Mucosa of descending colon (tissue), 3 donors: Measurements from ENCODE around the gene ZBTB25. TPM values are rescaled to one million over a fixed set of nuclear protein-coding genes. Genes with fewer than 3 reads are reported as not detected.
A peak's percentile ranks its signal among the peaks of the same experiment; 100 is the strongest.

Experiments used
- ATAC-seq: fragments of 200-7000 bp; cut with Tn5 transposase; one replicate; pipeline ENCODE4 v1.9.1; 2020; ENCODE audit warnings: mild to moderate bottlenecking, moderate library complexity
- DNase-seq, 3 donors: peaks; one replicate each; pipeline ENCODE4 v3.0.0-alpha.2; 2020
- H3K36me3 ChIP-seq: fragments of 200-600 bp; one replicate; pipeline ENCODE4 v1.8.0; 2021; ENCODE audit warnings: low read depth, mild to moderate bottlenecking
- H3K4me1 ChIP-seq: fragments of 200-600 bp; one replicate; pipeline ENCODE4 v1.8.0; 2021; ENCODE audit warnings: low read depth, mild to moderate bottlenecking
- H3K4me3 ChIP-seq: fragments of 200-600 bp; one replicate; pipeline ENCODE4 v1.8.0; 2021; ENCODE audit warnings: mild to moderate bottlenecking
- H3K9me3 ChIP-seq: fragments of 200-600 bp; one replicate; pipeline ENCODE4 v1.8.0; 2021; ENCODE audit warnings: mild to moderate bottlenecking
- CTCF ChIP-seq: fragments of 200-600 bp; IDR thresholded peaks from one replicate; pipeline ENCODE4 v1.8.0; 2022; ENCODE audit warnings: antibody characterized with exemption, mild to moderate bottlenecking
- intact Hi-C, 2 donors: fragments of 100-400 bp; cut with DNase I in 1 of 2; cut with micrococcal nuclease in 1 of 2; formaldehyde crosslinking; loops; one replicate each; pipeline versions ENCODE4 v1.11.0 to v1.11.1; 2022; cut with DNase I, micrococcal nuclease
- total RNA-seq, 3 donors: library from RNA; stranded (reverse); fragmentation: NEBNext Ultra II Directional in 2 of 3; extraction: Animal tissue kit (Norgen Biotek cat#: 25700) in 2 of 3; gene quantifications; one replicate each; pipeline versions ENCODE4 v1.2.1 to v1.2.4, GENCODE V29; 2021 to 2023
- donor health status: DM: no; HTN: no; CAD: no; lungs with moderate emphysema.
- donor health status: DM: no; HTN: no; CAD: no.
- donor health status: DM: no; HTN: yes; CAD: no.

Gene ZBTB25
- total RNA-seq, 3 donors from 2014 or later, result 6.1 to 14.4 (median 7.2) TPM

GRCh38 chr14:64454671-64455070, 49.0 kb downstream of the ZBTB25 start:
- no peaks in the 10 kb centered on the region for H3K36me3 ChIP-seq
- H3K9me3 ChIP-seq, result no peaks in the 10 kb centered on the region
- ATAC-seq, result no peak
- no peak overlapping the region for H3K4me3 ChIP-seq
- no peak for DNase-seq
- no peak for TF ChIP-seq CTCF
- intact Hi-C loops, result no loop called here
- no peaks in the 10 kb centered on the region for H3K4me1 ChIP-seq

GRCh38 chr14:64450255-64450654, 53.4 kb downstream of the ZBTB25 start:
- peak; percentile 43 for ATAC-seq
- Histone ChIP-seq H3K4me1 (no peaks in the 10 kb centered on the region), H3K9me3 (no peaks in the 10 kb centered on the region), H3K36me3 (no peaks in the 10 kb centered on the region), H3K4me3 (no peak overlapping the region)
- intact Hi-C loops, result no loop called here
- TF ChIP-seq CTCF, result no peak
- DNase-seq, result no peak

GRCh38 chr14:64447876-64448670, 55.6 kb downstream of the ZBTB25 start:
- DNase-seq (no peak), ATAC-seq (peak; percentile 32)
- no peak for TF ChIP-seq CTCF
- Histone ChIP-seq H3K4me1 (no peaks in the 10 kb centered on the region), H3K36me3 (no peaks in the 10 kb centered on the region), H3K4me3 (no peak overlapping the region), H3K9me3 (no peaks in the 10 kb centered on the region)
- intact Hi-C loops, result no loop called here

GRCh38 chr14:64444984-64445845, 58.4 kb downstream of the ZBTB25 start:
- no peak for TF ChIP-seq CTCF
- H3K4me1 ChIP-seq, result no peaks in the 10 kb centered on the region
- ATAC-seq (peak; percentile 78), DNase-seq (peak in 1 of 3 donors; percentile 41)
- intact Hi-C loops, result no loop called here
- no peak overlapping the region for H3K4me3 ChIP-seq
- H3K9me3 ChIP-seq, result no peaks in the 10 kb centered on the region
- no peaks in the 10 kb centered on the region for H3K36me3 ChIP-seq

- no peak for DNase-seq
- no peaks in the 10 kb centered on the region for H3K36me3 ChIP-seq
- peak; percentile 27 for ATAC-seq
- H3K4me1 ChIP-seq, result peaks cover 1% of the 10 kb centered on the region
- H3K9me3 ChIP-seq, result no peaks in the 10 kb centered on the region
- intact Hi-C loops, result no loop called here
- no peak overlapping the region for H3K4me3 ChIP-seq
- no peak for TF ChIP-seq CTCF
Observed at GRCh38 chr14:64444140-64444539, 59.5 kb downstream of the ZBTB25 start.
